T-helper 17 cell (primary cell): ENCODE measurements around the gene KIAA1217. TPM values are rescaled to one million over a fixed set of nuclear protein-coding genes. Genes with fewer than 3 reads are reported as not detected.
A peak's percentile ranks its signal among the peaks of the same experiment; 100 is the strongest.

ENCODE experiments used
- ATAC-seq: fragments of 150-1000 bp; cut with Tn5 transposase; 2 replicates; pipeline ENCODE4 v1.10.0; 2021; ENCODE audit warnings: mild to moderate bottlenecking, moderate library complexity
- DNase-seq, 3 donors: peaks; one replicate each; pipeline versions ENCODE4 v3.0.0 to v3.0.0-alpha.2; 2020 to 2021
- H3K9me3 ChIP-seq: one replicate; pipeline ENCODE4 v1.7.0; 2013; ENCODE audit warnings: low read length, mild to moderate bottlenecking; ENCODE audit not compliant: control insufficient read depth, poor library complexity, severe bottlenecking
- H3K27ac Mint-ChIP-seq: one replicate; pipeline ENCODE4 v1.8.0; 2022; ENCODE audit warnings: mild to moderate bottlenecking, moderate library complexity, mixed read lengths
- H3K27me3 Mint-ChIP-seq: one replicate; pipeline ENCODE4 v1.8.0; 2022; ENCODE audit warnings: mixed read lengths
- H3K36me3 Mint-ChIP-seq: one replicate; pipeline ENCODE4 v1.8.0; 2022; ENCODE audit warnings: low read depth, mixed read lengths
- H3K4me1 Mint-ChIP-seq: one replicate; pipeline ENCODE4 v1.8.0; 2022; ENCODE audit warnings: mild to moderate bottlenecking, mixed read lengths
- H3K4me3 Mint-ChIP-seq: one replicate; pipeline ENCODE4 v1.8.0; 2022; ENCODE audit warnings: mild to moderate bottlenecking, moderate library complexity, mixed read lengths
- total RNA-seq, 4 donors: library from RNA in 2 of 4; stranded (reverse) in 2 of 4; gene quantifications; one replicate each; pipeline ENCODE4 v1.2.3 and lab custom pipeline; 2022 to 2026

The KIAA1217 gene
- total RNA-seq, 2 donors from 2014 or later = 0.39 to 0.85 TPM

DNA sequence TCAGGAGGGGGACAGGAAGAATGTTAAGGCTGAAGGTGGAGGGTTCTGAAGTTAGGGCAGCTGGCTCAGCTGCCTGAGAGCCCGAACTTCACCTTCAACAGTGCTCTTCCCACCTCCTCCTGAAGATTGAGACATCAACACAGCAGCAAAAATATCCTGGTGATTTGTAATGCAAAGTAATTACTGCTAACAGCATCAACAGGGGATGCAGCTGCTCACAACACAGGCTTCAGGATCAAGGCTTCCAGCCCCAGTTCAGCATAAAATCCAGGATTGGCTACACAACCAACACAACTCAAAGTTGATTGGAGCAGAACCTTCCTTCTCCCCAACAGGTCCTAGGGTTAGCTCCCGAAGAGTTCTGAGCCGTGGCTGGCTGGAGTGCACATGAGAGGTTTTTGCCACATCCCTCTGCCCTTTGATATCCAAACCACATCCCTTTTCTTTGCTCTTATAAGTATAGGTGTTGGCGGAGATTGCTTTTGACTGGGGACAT lies 242.4 kb downstream of the KIAA1217 start:
- peaks cover 10% of the 10 kb centered on the region for H3K4me1 Mint-ChIP-seq
- H3K27me3 Mint-ChIP-seq = peaks cover 26% of the 10 kb centered on the region
- no peaks in the 10 kb centered on the region for H3K36me3 Mint-ChIP-seq
- H3K9me3 ChIP-seq = no peaks in the 10 kb centered on the region
- no peak for DNase-seq
- ATAC-seq = peak; percentile 77
- peak overlapping the region; percentile 45 for H3K27ac Mint-ChIP-seq
- H3K4me3 Mint-ChIP-seq = peak overlapping the region; percentile 43

DNA sequence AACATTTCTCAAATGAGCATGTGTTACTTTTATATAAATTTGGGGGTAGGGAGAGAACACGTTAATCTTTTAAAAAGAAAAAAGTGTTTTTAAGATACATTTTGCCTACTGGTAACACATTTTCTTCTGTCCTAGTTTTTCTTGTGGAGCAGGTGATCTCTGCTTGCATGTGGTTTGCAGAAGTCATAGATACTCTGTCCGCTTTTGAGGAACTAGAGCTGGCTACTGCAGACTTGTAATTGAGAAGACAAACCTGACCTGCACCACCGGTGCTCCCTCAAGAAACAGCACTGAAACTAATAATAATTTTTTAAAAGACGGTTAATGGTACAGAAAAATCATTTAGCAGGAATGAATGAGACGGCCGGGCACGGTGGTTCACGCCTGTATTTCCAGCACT lies 243.1 kb downstream of the KIAA1217 start:
- H3K4me3 Mint-ChIP-seq = peak overlapping the region; percentile 43
- peak overlapping the region; percentile 45 for H3K27ac Mint-ChIP-seq
- H3K27me3 Mint-ChIP-seq = peaks cover 30% of the 10 kb centered on the region
- peaks cover 11% of the 10 kb centered on the region for H3K4me1 Mint-ChIP-seq
- ATAC-seq = no peak
- H3K9me3 ChIP-seq = no peaks in the 10 kb centered on the region
- DNase-seq = no peak
- H3K36me3 Mint-ChIP-seq = no peaks in the 10 kb centered on the region

GRCh38 chr10:24453404-24453830 lies 244.5 kb downstream of the KIAA1217 start:
- DNase-seq = no peak
- H3K36me3 Mint-ChIP-seq = peaks cover 2% of the 10 kb centered on the region
- H3K27ac Mint-ChIP-seq = no peak overlapping the region
- peaks cover 38% of the 10 kb centered on the region for H3K27me3 Mint-ChIP-seq
- no peak for ATAC-seq
- no peaks in the 10 kb centered on the region for H3K9me3 ChIP-seq
- peaks cover 11% of the 10 kb centered on the region for H3K4me1 Mint-ChIP-seq
- no peak overlapping the region for H3K4me3 Mint-ChIP-seq

GRCh38 chr10:24453973-24454372 lies 245.0 kb downstream of the KIAA1217 start:
- H3K27me3 Mint-ChIP-seq = peaks cover 39% of the 10 kb centered on the region
- ATAC-seq (no peak), DNase-seq (no peak)
- peaks cover 3% of the 10 kb centered on the region for H3K36me3 Mint-ChIP-seq
- no peak overlapping the region for H3K27ac Mint-ChIP-seq
- H3K4me3 Mint-ChIP-seq = no peak overlapping the region
- no peaks in the 10 kb centered on the region for H3K9me3 ChIP-seq
- H3K4me1 Mint-ChIP-seq = peaks cover 11% of the 10 kb centered on the region

GRCh38 chr10:24455447-24455846 lies 246.5 kb downstream of the KIAA1217 start:
- DNase-seq (no peak), ATAC-seq (no peak)
- peaks cover 8% of the 10 kb centered on the region for H3K4me1 Mint-ChIP-seq
- peaks cover 6% of the 10 kb centered on the region for H3K36me3 Mint-ChIP-seq
- H3K9me3 ChIP-seq = no peaks in the 10 kb centered on the region
- no peak overlapping the region for H3K27ac Mint-ChIP-seq
- no peak overlapping the region for H3K4me3 Mint-ChIP-seq
- H3K27me3 Mint-ChIP-seq = peaks cover 44% of the 10 kb centered on the region

DNA sequence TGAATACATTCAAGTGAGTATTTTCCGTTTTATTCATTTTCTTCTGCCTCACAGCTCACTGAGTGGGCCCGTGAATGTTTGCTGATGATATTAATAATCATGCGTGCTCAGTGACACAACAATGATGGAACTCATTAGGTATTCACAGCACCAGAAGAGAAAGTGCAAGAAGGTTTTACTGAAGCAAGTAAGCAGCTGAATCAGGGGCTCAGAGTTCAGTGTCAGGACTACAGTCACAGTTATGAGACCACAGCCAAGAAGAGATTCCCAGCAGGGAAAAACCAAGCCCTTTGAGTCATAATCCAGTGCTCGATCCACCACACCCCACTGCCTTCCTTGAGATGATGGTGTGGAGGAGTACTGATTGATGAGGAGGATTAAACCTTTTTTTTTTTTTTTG lies 247.4 kb downstream of the KIAA1217 start:
- Mint-ChIP-seq H3K4me3 (no peak overlapping the region), H3K27ac (no peak overlapping the region), H3K27me3 (peaks cover 42% of the 10 kb centered on the region), H3K4me1 (peaks cover 8% of the 10 kb centered on the region), H3K36me3 (peaks cover 6% of the 10 kb centered on the region)
- no peaks in the 10 kb centered on the region for H3K9me3 ChIP-seq
- DNase-seq = no peak
- no peak for ATAC-seq

- no peak for DNase-seq
- ATAC-seq = no peak
- no peaks in the 10 kb centered on the region for H3K9me3 ChIP-seq
- Mint-ChIP-seq H3K36me3 (peaks cover 6% of the 10 kb centered on the region), H3K4me3 (no peak overlapping the region), H3K4me1 (peaks cover 2% of the 10 kb centered on the region), H3K27ac (no peak overlapping the region), H3K27me3 (peaks cover 35% of the 10 kb centered on the region)
These were observed 248.9 kb downstream of the KIAA1217 start for GRCh38 chr10:24457661-24458318.

DNA sequence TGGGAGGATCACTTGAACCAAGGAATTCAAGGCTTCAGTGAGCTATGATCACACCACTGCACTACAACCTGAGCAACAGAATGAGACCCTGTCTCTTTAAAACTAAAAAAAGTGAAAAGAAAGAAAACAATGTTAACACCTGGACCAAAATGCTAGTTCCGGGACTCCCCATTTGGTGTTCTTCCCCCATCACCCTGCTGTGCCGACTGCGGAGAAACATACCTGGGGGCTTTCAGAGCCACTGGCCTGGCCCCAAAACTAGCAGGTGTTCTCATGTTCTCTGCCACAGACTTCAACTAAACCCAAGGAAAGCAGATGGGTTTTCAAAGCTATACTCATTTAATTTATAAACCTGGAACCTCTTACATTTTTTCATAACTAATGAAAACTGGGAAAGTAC lies 250.9 kb downstream of the KIAA1217 start:
- peaks cover 35% of the 10 kb centered on the region for H3K27me3 Mint-ChIP-seq
- no peaks in the 10 kb centered on the region for H3K9me3 ChIP-seq
- H3K4me3 Mint-ChIP-seq = no peak overlapping the region
- H3K27ac Mint-ChIP-seq = no peak overlapping the region
- H3K36me3 Mint-ChIP-seq = peaks cover 6% of the 10 kb centered on the region
- no peak for DNase-seq
- peaks cover 13% of the 10 kb centered on the region for H3K4me1 Mint-ChIP-seq
- ATAC-seq = no peak

DNA sequence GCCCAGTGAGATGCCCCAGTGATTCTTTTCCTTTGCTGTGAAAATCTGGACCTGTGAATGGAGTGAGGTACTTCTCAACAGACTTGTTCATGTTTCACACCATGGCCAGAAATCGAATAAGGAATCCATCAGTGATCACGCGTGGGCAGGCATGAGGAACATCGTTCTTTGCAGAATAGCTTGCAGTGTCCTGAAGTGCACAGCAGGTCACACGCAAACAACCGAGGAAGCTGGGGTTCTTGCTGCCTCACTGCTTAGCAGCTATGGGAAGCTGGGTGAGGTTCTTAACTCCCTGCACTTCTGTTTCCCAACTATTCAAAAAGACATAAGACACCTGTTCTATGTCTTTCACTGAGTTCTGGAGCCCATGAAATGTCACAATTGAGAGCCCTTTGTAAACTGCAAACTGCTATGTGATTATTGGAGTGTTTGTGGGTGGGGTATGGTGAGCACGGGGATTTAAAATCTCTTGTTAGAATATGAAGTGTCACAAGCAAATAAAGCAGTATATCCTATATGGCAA lies 253.4 kb downstream of the KIAA1217 start:
- DNase-seq = no peak
- peaks cover 6% of the 10 kb centered on the region for H3K36me3 Mint-ChIP-seq
- peaks cover 19% of the 10 kb centered on the region for H3K27me3 Mint-ChIP-seq
- H3K27ac Mint-ChIP-seq = no peak overlapping the region
- peaks cover 23% of the 10 kb centered on the region for H3K4me1 Mint-ChIP-seq
- H3K9me3 ChIP-seq = no peaks in the 10 kb centered on the region
- H3K4me3 Mint-ChIP-seq = no peak overlapping the region
- ATAC-seq = no peak

- no peak for ATAC-seq
- peaks cover 6% of the 10 kb centered on the region for H3K36me3 Mint-ChIP-seq
- peaks cover 12% of the 10 kb centered on the region for H3K27me3 Mint-ChIP-seq
- H3K9me3 ChIP-seq = no peaks in the 10 kb centered on the region
- no peak for DNase-seq
- peak overlapping the region; percentile 90 for H3K27ac Mint-ChIP-seq
- H3K4me3 Mint-ChIP-seq = no peak overlapping the region
- H3K4me1 Mint-ChIP-seq = peaks cover 25% of the 10 kb centered on the region
These were observed 254.1 kb downstream of the KIAA1217 start for GRCh38 chr10:24462889-24463552.

DNA sequence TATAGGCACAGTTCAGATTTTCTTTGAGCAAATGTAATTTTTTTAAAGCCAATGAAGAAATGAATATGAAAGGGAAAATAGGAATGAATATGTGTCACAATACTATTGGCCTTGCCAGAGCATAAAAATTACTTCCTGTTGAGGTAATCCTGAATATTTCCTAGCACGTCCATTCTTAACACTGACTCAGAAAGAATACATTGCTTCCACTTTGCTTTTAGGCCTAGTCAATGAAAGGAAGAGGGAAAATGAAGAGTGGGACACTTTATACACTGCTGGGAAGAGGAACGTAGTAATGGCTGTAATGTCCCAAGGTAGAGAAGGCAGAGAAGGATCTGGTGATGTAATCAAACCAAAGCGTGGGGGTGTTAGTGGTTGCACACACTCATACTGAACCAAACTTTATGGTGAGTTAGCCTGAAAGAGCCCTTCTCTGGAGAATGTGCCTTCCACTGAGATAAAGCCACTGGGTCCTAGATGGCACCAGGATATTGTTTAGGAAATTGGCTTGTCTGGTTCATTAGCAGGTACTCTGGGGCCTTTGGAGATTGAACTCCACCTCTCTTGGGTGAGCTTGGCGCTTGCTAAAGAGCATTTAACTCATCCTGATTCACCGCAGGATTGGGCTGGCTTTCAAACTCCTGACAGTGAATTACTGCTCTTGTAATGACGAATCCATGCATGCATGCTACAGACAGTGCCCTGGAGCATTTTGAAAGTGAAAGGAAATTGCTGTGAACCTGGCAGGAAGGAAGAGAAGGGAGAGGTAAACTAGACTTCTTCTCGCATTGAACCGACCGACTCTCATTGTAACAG lies 254.9 kb downstream of the KIAA1217 start:
- H3K27ac Mint-ChIP-seq = peak overlapping the region; percentile 90
- H3K27me3 Mint-ChIP-seq = peaks cover 7% of the 10 kb centered on the region
- H3K36me3 Mint-ChIP-seq = peaks cover 3% of the 10 kb centered on the region
- H3K4me1 Mint-ChIP-seq = peaks cover 25% of the 10 kb centered on the region
- H3K4me3 Mint-ChIP-seq = peak overlapping the region; percentile 85
- ATAC-seq = peak; percentile 59
- DNase-seq = no peak
- no peaks in the 10 kb centered on the region for H3K9me3 ChIP-seq

DNA sequence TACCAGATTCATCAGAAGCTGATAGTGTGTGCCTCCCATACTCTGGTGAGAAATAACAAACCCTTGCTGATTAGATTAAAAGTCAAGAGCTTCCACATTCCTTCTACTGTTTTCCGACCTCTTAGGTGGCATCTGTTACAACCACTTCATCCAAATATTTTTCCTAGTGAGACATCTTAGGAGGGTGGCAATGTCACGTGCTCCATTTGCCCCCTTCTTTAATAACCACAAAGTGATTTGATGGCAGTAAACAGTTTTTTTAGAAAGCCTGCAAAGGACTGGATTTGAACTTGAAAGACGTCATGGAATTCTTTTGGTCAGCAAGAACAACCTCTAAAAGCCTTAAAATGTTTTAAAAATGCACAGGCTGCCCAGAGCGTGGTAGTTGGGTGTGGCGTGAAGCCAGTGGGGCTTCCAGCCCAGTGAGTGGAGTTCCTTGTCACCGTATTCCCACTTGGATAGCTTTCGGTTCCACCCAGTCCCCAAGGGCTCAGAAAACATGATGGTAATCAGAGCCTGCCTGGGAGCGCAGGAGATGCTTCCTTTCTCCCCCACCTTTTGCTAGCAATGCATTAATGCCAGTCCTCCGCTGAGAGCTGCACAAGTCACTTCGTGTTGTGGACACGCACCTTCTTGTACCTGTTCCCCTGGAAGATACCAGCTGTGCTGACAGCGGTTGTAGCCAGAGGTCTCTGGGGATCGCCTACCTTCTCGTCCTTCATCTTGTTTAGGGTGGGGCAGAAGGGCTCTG lies 256.4 kb downstream of the KIAA1217 start:
- ATAC-seq (no peak), DNase-seq (no peak)
- Mint-ChIP-seq H3K27me3 (peaks cover 8% of the 10 kb centered on the region), H3K36me3 (no peaks in the 10 kb centered on the region), H3K27ac (peak overlapping the region; percentile 6), H3K4me1 (peaks cover 25% of the 10 kb centered on the region), H3K4me3 (peak overlapping the region; percentile 59)
- H3K9me3 ChIP-seq = no peaks in the 10 kb centered on the region
